Panc1 (cell line): Measurements from ENCODE around the gene FN1.

ENCODE experiments used
- CTCF ChIP-seq: fragments of 450-650 bp; IDR thresholded peaks from 2 replicates; pipeline ENCODE4 v1.5.1; 2017; ENCODE audit warnings: mild to moderate bottlenecking
- POLR2AphosphoS5 ChIP-seq: IDR thresholded peaks from 2 replicates; pipeline ENCODE4 v1.6.1; 2012; ENCODE audit warnings: mild to moderate bottlenecking, low read depth, low read length, moderate library complexity
- REST ChIP-seq, 2 experiments: IDR thresholded peaks; 2 replicates each; pipeline ENCODE4 v1.6.1; 2011 to 2012; ENCODE audit warnings: low read depth in 2 of 2, control low read depth in 1 of 2, low read length in 1 of 2, mild to moderate bottlenecking in 1 of 2, moderate library complexity in 1 of 2; ENCODE audit not compliant: insufficient read depth in 1 of 2
- SIN3A ChIP-seq: IDR thresholded peaks from 2 replicates; pipeline ENCODE4 v1.6.1; 2012; ENCODE audit warnings: low read depth, mild to moderate bottlenecking, low read length, moderate library complexity, borderline replicate concordance; ENCODE audit not compliant: insufficient read depth
- TCF7L2 ChIP-seq: IDR thresholded peaks from 2 replicates; pipeline ENCODE4 v1.6.1; 2011; ENCODE audit warnings: mild to moderate bottlenecking, low read depth, low read length, inconsistent platforms

DNA sequence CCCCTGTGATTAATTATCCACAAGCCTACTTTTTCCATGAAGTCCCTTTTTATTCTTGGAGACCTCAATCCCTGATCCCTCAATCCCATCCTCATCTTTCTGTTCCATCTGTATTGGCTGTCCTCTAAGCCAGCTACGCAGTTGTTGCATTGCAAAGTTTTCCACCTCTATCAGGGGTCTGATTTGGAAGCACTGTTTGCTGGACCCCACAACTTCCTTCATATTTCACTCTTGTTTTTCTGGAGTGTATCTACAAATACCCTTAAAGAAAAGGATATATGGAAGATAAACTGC lies 22.4 kb downstream of the FN1 start:
- TF ChIP-seq CTCF (no peak), POLR2AphosphoS5 (no peak), SIN3A (no peak), REST (IDR thresholded peaks at IDR 0.05; ENCODE audit: insufficient read depth in 1 of 2, low read depth in 2 of 2, low read length in 1 of 2) (no peak), TCF7L2 (no peak)
